Trophoblast cell (in vitro differentiated cells and primary cell): ENCODE data around the gene RHOXF1.
"Not testable (repeated sequence)": the region's sequence is repeated elsewhere in the genome, so short reads cannot be mapped to it uniquely, and the experiment has no call there.

Experiments used
- DNase-seq, 2 donors: peaks; one replicate each; pipeline ENCODE4 v3.0.0-alpha.2; 2016
- H2AFZ ChIP-seq: 2 replicates; pipeline ENCODE4 v1.6.1; 2013; ENCODE audit warnings: low read length, moderate library complexity, mild to moderate bottlenecking; ENCODE audit not compliant: insufficient read depth, poor library complexity
- H2AK5ac ChIP-seq: 2 replicates; pipeline ENCODE4 v1.6.1; 2013; ENCODE audit warnings: mild to moderate bottlenecking, low read length
- H2BK120ac ChIP-seq: 2 replicates; pipeline ENCODE4 v1.6.1; 2013; ENCODE audit warnings: low read length, mild to moderate bottlenecking, moderate library complexity; ENCODE audit not compliant: insufficient read depth, poor library complexity
- H2BK12ac ChIP-seq: 2 replicates; pipeline ENCODE4 v1.6.1; 2013; ENCODE audit warnings: mild to moderate bottlenecking, low read length, moderate library complexity
- H2BK5ac ChIP-seq: 2 replicates; pipeline ENCODE4 v1.6.1; 2013; ENCODE audit warnings: low read length, low read depth, moderate library complexity, mild to moderate bottlenecking; ENCODE audit not compliant: poor library complexity
- H3K14ac ChIP-seq: 2 replicates; pipeline ENCODE4 v1.6.1; 2013; ENCODE audit warnings: mild to moderate bottlenecking, low read length
- H3K18ac ChIP-seq: 2 replicates; pipeline ENCODE4 v1.6.1; 2013; ENCODE audit warnings: mild to moderate bottlenecking, low read length
- H3K23ac ChIP-seq: 2 replicates; pipeline ENCODE4 v1.6.1; 2013; ENCODE audit warnings: low read length
- H3K27ac ChIP-seq: 2 replicates; pipeline ENCODE4 v1.5.1; 2013; ENCODE audit warnings: low read depth, mild to moderate bottlenecking, inconsistent platforms, low read length, moderate library complexity
- H3K27me3 ChIP-seq: 2 replicates; pipeline ENCODE4 v1.6.1; 2013; ENCODE audit warnings: inconsistent platforms, mild to moderate bottlenecking, low read length, moderate library complexity; ENCODE audit not compliant: insufficient read depth
- H3K36me3 ChIP-seq, 2 experiments: 1 replicate in 1 of 2; 2 replicates in 1 of 2; pipeline ENCODE4 v1.6.1; 2013; ENCODE audit warnings: low read length in 2 of 2, mild to moderate bottlenecking in 2 of 2, moderate library complexity in 1 of 2; ENCODE audit not compliant: insufficient read depth in 2 of 2, control insufficient read depth in 1 of 2
- H3K4ac ChIP-seq: 2 replicates; pipeline ENCODE4 v1.6.1; 2013; ENCODE audit warnings: low read depth, mild to moderate bottlenecking, low read length, moderate library complexity
- H3K4me1 ChIP-seq, 2 experiments: 1 replicate in 1 of 2; 2 replicates in 1 of 2; pipeline ENCODE4 v1.6.1; 2013; ENCODE audit warnings: low read length in 2 of 2, mild to moderate bottlenecking in 2 of 2, moderate library complexity in 1 of 2; ENCODE audit not compliant: insufficient read depth in 2 of 2, control insufficient read depth in 1 of 2
- H3K4me2 ChIP-seq: 2 replicates; pipeline ENCODE4 v1.6.1; 2013; ENCODE audit warnings: inconsistent platforms, mild to moderate bottlenecking, low read length, moderate library complexity
- H3K4me3 ChIP-seq: 2 replicates; pipeline ENCODE4 v1.5.1; 2013; ENCODE audit warnings: mild to moderate bottlenecking, low read depth, low read length, inconsistent platforms
- H3K79me1 ChIP-seq: one replicate; pipeline ENCODE4 v1.6.1; 2013; ENCODE audit warnings: low read length
- H3K79me2 ChIP-seq: 2 replicates; pipeline ENCODE4 v1.6.1; 2013; ENCODE audit warnings: low read length, mild to moderate bottlenecking; ENCODE audit not compliant: control insufficient read depth, insufficient read depth, poor library complexity
- H3K9ac ChIP-seq: 2 replicates; pipeline ENCODE4 v1.6.1; 2013; ENCODE audit warnings: mild to moderate bottlenecking, low read length
- H3K9me3 ChIP-seq: 2 replicates; pipeline ENCODE4 v1.6.1; 2013; ENCODE audit warnings: low read depth, mild to moderate bottlenecking, control low read depth, inconsistent platforms, low read length; ENCODE audit not compliant: insufficient read depth
- H4K12ac ChIP-seq: 2 replicates; pipeline ENCODE4 v1.6.1; 2013; ENCODE audit warnings: low read depth, mild to moderate bottlenecking, low read length, moderate library complexity
- H4K8ac ChIP-seq: 2 replicates; pipeline ENCODE4 v1.6.1; 2013; ENCODE audit warnings: low read depth, mild to moderate bottlenecking, low read length, moderate library complexity
- H4K91ac ChIP-seq: one replicate; pipeline ENCODE4 v1.6.1; 2013; ENCODE audit warnings: low read depth, mild to moderate bottlenecking, low read length, moderate library complexity
- WGBS: extraction: QIAGEN DNeasy Blood & Tissue Kit; methylation state at CpG from one replicate; pipeline ENCODE4 v1.1.7; 2013; ENCODE audit warnings: missing lambda C conversion rate; ENCODE audit not compliant: insufficient read length, insufficient coverage; ENCODE audit errors: extremely low coverage; 5-methylcytosine and 5-hydroxymethylcytosine counted together

RHOXF1 gene

GRCh38 chrX:120128306-120128846 lies 12.7 kb upstream of the RHOXF1 start:
- H3K79me1 ChIP-seq, H3K27ac ChIP-seq, H4K12ac ChIP-seq, H4K8ac ChIP-seq, H3K4me2 ChIP-seq, H3K36me3 ChIP-seq, H2AK5ac ChIP-seq, H3K79me2 ChIP-seq, H2AFZ ChIP-seq, H3K4ac ChIP-seq, H3K23ac ChIP-seq, H2BK120ac ChIP-seq, H2BK12ac ChIP-seq, H3K14ac ChIP-seq, H3K4me1 ChIP-seq, H2BK5ac ChIP-seq, H3K18ac ChIP-seq, H3K9me3 ChIP-seq, H3K27me3 ChIP-seq, DNase-seq, H4K91ac ChIP-seq, H3K4me3 ChIP-seq, H3K9ac ChIP-seq: not testable (repeated sequence)
- no CpG with 5 or more reads among the region's 5 CpGs for WGBS

- no peak for DNase-seq
- Histone ChIP-seq H4K12ac (no peak overlapping the region), H3K23ac (no peak overlapping the region), H3K9me3 (no peaks in the 10 kb centered on the region), H3K4me3 (no peak overlapping the region), H4K91ac (no peak overlapping the region), H3K27ac (no peak overlapping the region), H3K4me2 (no peak overlapping the region), H3K79me1 (no peaks in the 10 kb centered on the region), H3K4me1 (no peaks in the 10 kb centered on the region), H2BK12ac (no peak overlapping the region), H3K9ac (no peak overlapping the region), H3K27me3 (no peaks in the 10 kb centered on the region), H3K18ac (no peak overlapping the region), H3K4ac (no peak overlapping the region), H2BK120ac (no peak overlapping the region), H4K8ac (no peak overlapping the region), H3K79me2 (no peaks in the 10 kb centered on the region), H2BK5ac (no peak overlapping the region), H2AFZ (no peak overlapping the region), H2AK5ac (no peak overlapping the region), H3K36me3 (no peaks in the 10 kb centered on the region), H3K14ac (no peak overlapping the region)
- no CpG with 5 or more reads among the region's 3 CpGs for WGBS
These were observed 9.7 kb upstream of the RHOXF1 start for GRCh38 chrX:120125444-120125843.

GRCh38 chrX:120120223-120120622 lies 4.5 kb upstream of the RHOXF1 start:
- Histone ChIP-seq H4K8ac (no peak overlapping the region), H3K18ac (no peak overlapping the region), H3K4me1 (no peaks in the 10 kb centered on the region), H3K14ac (no peak overlapping the region), H2AK5ac (no peak overlapping the region), H3K27ac (no peak overlapping the region), H4K12ac (no peak overlapping the region), H3K23ac (no peak overlapping the region), H3K79me1 (no peaks in the 10 kb centered on the region), H4K91ac (no peak overlapping the region), H2BK5ac (no peak overlapping the region), H3K4me3 (no peak overlapping the region), H2AFZ (no peak overlapping the region), H3K9me3 (no peaks in the 10 kb centered on the region), H3K9ac (no peak overlapping the region), H3K27me3 (no peaks in the 10 kb centered on the region), H2BK120ac (no peak overlapping the region), H3K4me2 (no peak overlapping the region), H3K36me3 (no peaks in the 10 kb centered on the region), H2BK12ac (no peak overlapping the region), H3K79me2 (no peaks in the 10 kb centered on the region), H3K4ac (no peak overlapping the region)
- no peak for DNase-seq
- no CpG with 5 or more reads among the region's 12 CpGs for WGBS

- H3K27me3 ChIP-seq: no peaks in the 10 kb centered on the region
- no peak overlapping the region for H3K4me2 ChIP-seq
- no peaks in the 10 kb centered on the region for H3K9me3 ChIP-seq
- DNase-seq: no peak
- H3K4ac ChIP-seq: no peak overlapping the region
- H3K79me2 ChIP-seq: no peaks in the 10 kb centered on the region
- H2BK120ac ChIP-seq: no peak overlapping the region
- no peak overlapping the region for H2AFZ ChIP-seq
- H3K14ac ChIP-seq: no peak overlapping the region
- H3K79me1 ChIP-seq: no peaks in the 10 kb centered on the region
- no peak overlapping the region for H4K8ac ChIP-seq
- no peak overlapping the region for H2AK5ac ChIP-seq
- H3K23ac ChIP-seq: no peak overlapping the region
- H3K9ac ChIP-seq: no peak overlapping the region
- no peak overlapping the region for H3K18ac ChIP-seq
- H4K12ac ChIP-seq: no peak overlapping the region
- H3K4me3 ChIP-seq: no peak overlapping the region
- no peak overlapping the region for H2BK12ac ChIP-seq
- no peak overlapping the region for H3K27ac ChIP-seq
- no peak overlapping the region for H2BK5ac ChIP-seq
- H3K4me1 ChIP-seq: no peaks in the 10 kb centered on the region
- no peak overlapping the region for H4K91ac ChIP-seq
- no peaks in the 10 kb centered on the region for H3K36me3 ChIP-seq
These were observed 4.1 kb downstream of the RHOXF1 start for GRCh38 chrX:120111611-120112010.
